Right renal cortex interstitium (tissue), 3 donors: ENCODE results near the gene OTULINL. TPM values are rescaled to one million over a fixed set of nuclear protein-coding genes. Genes with fewer than 3 reads are reported as not detected.

Source experiments
- polyA plus RNA-seq, 3 donors: library from polyadenylated mRNA; unstranded; fragments of 120-200 nt; gene quantifications; one replicate each; pipeline ENCODE4 v1.2.1, GENCODE V29; 2013; ENCODE audit not compliant: insufficient read length in 3 of 3

OTULINL gene
- polyA plus RNA-seq, 3 donors, result 9.2 to 11.5 (median 10.3) TPM

Other genes starting within 250 kb of the OTULINL start
- 10 to 100 TPM; 18.4 to 20.4 (median 18.9) TPM for gene OTULIN, start 82.9 kb downstream of the OTULINL start, polyA plus RNA-seq